ENCODE data around the gene CNIH3. TPM values are rescaled to one million over a fixed set of nuclear protein-coding genes. Genes with fewer than 3 reads are reported as not detected.

Gene CNIH3
- total and polyA plus RNA-seq, 8 donors: 0.45 to 18.7 (median 3.1) TPM; not detected in 1

- intact Hi-C loops (cut with DNase I; ENCODE audit: low total_unique reads): no loop called here
- TF ChIP-seq POLR2AphosphoS5 (IDR thresholded peaks at IDR 0.05): no peak
- no peak for TF ChIP-seq CTCF (IDR thresholded peaks at IDR 0.05)
- no peak for TF ChIP-seq POLR2A (IDR thresholded peaks at IDR 0.05)
- TF ChIP-seq EP300 (IDR thresholded peaks at IDR 0.05): no peak
- Histone ChIP-seq H3K9me3 (no peaks in the 10 kb centered on the region), H3K36me3 (no peaks in the 10 kb centered on the region), H3K4me3 (no peak overlapping the region), H3K27me3 (no peaks in the 10 kb centered on the region), H3K4me1 (peaks cover 0 to 9% (median 3%) of the 10 kb centered on the region in 4 donors), H3K27ac (no peak overlapping the region)
- no peak for DNase-seq
- 71 to 80% (median 75%) methylated on average over 4 of the region's 4 CpGs for WGBS, 5 donors
These were observed 168.3 kb downstream of the CNIH3 start for GRCh38 chr1:224784265-224785039.

- Histone ChIP-seq H3K4me3 (no peak overlapping the region), H3K4me1 (peaks cover 0 to 9% (median 3%) of the 10 kb centered on the region in 4 donors), H3K27me3 (no peaks in the 10 kb centered on the region), H3K27ac (no peak overlapping the region), H3K36me3 (no peaks in the 10 kb centered on the region), H3K9me3 (no peaks in the 10 kb centered on the region)
- TF ChIP-seq POLR2AphosphoS5 (IDR thresholded peaks at IDR 0.05): no peak
- intact Hi-C loops (cut with DNase I; ENCODE audit: low total_unique reads): no loop called here
- WGBS, 5 donors: 16 to 36% (median 22%) methylated on average over 2 of the region's 2 CpGs
- peak in 1 of 2 donors; percentile 10 for DNase-seq
These were observed 168.9 kb downstream of the CNIH3 start for GRCh38 chr1:224785040-224785328.

- Histone ChIP-seq H3K9me3 (no peaks in the 10 kb centered on the region), H3K36me3 (no peaks in the 10 kb centered on the region), H3K4me1 (peaks cover 0 to 9% (median 3%) of the 10 kb centered on the region in 4 donors), H3K27me3 (no peaks in the 10 kb centered on the region), H3K4me3 (no peak overlapping the region), H3K27ac (no peak overlapping the region)
- TF ChIP-seq CTCF (IDR thresholded peaks at IDR 0.05) (no peak), POLR2AphosphoS5 (IDR thresholded peaks at IDR 0.05) (no peak), EP300 (IDR thresholded peaks at IDR 0.05) (no peak), POLR2A (IDR thresholded peaks at IDR 0.05) (no peak)
- no peak for DNase-seq
- intact Hi-C loops (cut with DNase I; ENCODE audit: low total_unique reads): no loop called here
- 88 to 93% (median 92%) methylated on average over 3 of the region's 3 CpGs for WGBS, 5 donors
These were observed 169.5 kb downstream of the CNIH3 start for GRCh38 chr1:224785622-224786021.

GRCh38 chr1:224786533-224787250 is 170.6 kb downstream of the CNIH3 start:
- Histone ChIP-seq H3K27ac (no peak overlapping the region), H3K36me3 (no peaks in the 10 kb centered on the region), H3K27me3 (no peaks in the 10 kb centered on the region), H3K4me1 (peaks cover 0 to 9% (median 3%) of the 10 kb centered on the region in 4 donors), H3K4me3 (no peak overlapping the region), H3K9me3 (no peaks in the 10 kb centered on the region)
- TF ChIP-seq POLR2AphosphoS5 (IDR thresholded peaks at IDR 0.05) (no peak), CTCF (IDR thresholded peaks at IDR 0.05) (no peak), POLR2A (IDR thresholded peaks at IDR 0.05) (no peak), EP300 (IDR thresholded peaks at IDR 0.05) (no peak)
- intact Hi-C loops (cut with DNase I; ENCODE audit: low total_unique reads): no loop called here
- no peak for DNase-seq
- 76 to 84% (median 81%) methylated on average over 3 of the region's 3 CpGs for WGBS, 5 donors

GRCh38 chr1:224789311-224789710 is 173.2 kb downstream of the CNIH3 start:
- TF ChIP-seq POLR2AphosphoS5 (IDR thresholded peaks at IDR 0.05): no peak
- no peak for TF ChIP-seq EP300 (IDR thresholded peaks at IDR 0.05)
- TF ChIP-seq POLR2A (IDR thresholded peaks at IDR 0.05): no peak
- no peak for TF ChIP-seq CTCF (IDR thresholded peaks at IDR 0.05)
- Histone ChIP-seq H3K27ac (no peak overlapping the region), H3K4me1 (peaks cover 0 to 9% (median 0%) of the 10 kb centered on the region in 4 donors), H3K9me3 (no peaks in the 10 kb centered on the region), H3K27me3 (no peaks in the 10 kb centered on the region), H3K4me3 (no peak overlapping the region), H3K36me3 (no peaks in the 10 kb centered on the region)
- intact Hi-C loops (cut with DNase I; ENCODE audit: low total_unique reads): no loop called here
- no peak for DNase-seq
